ENCODE results near the gene DLEU7.

Gene DLEU7

GRCh38 chr13:50846861-50847475 lies 3.5 kb upstream of the DLEU7 start:
- FAIRE-seq (no peak), DNase-seq (ENCODE audit: insufficient read length, low spot score) (no peak)

GRCh38 chr13:50845211-50845610 lies 1.7 kb upstream of the DLEU7 start:
- TF ChIP-seq POLR2AphosphoS5 (IDR thresholded peaks at IDR 0.05; ENCODE audit: low read depth, low read length) (no peak), POU2F2 (IDR thresholded peaks at IDR 0.05; ENCODE audit: low read depth, low read length) (no peak), PAX5 (IDR thresholded peaks at IDR 0.05; ENCODE audit: insufficient read depth, low read length, severe bottlenecking) (no peak), SPI1 (IDR thresholded peaks at IDR 0.05; ENCODE audit: low read depth, low read length) (no peak), TAF1 (IDR thresholded peaks at IDR 0.05; ENCODE audit: low read depth, low read length) (no peak), POLR2A (IDR thresholded peaks at IDR 0.05; ENCODE audit: low read depth, low read length) (no peak)
- FAIRE-seq: no peak
- no peak for DNase-seq (ENCODE audit: insufficient read length, low spot score)

More at GRCh38 chr13:50846861-50847475, 3.5 kb upstream of the DLEU7 start:
- no peak for TF ChIP-seq TAF1 (IDR thresholded peaks at IDR 0.05; ENCODE audit: low read depth, low read length)
- TF ChIP-seq SPI1 (IDR thresholded peaks at IDR 0.05; ENCODE audit: low read depth, low read length): no peak
- TF ChIP-seq PAX5 (IDR thresholded peaks at IDR 0.05; ENCODE audit: insufficient read depth, low read length, severe bottlenecking): no peak
- no peak for TF ChIP-seq POU2F2 (IDR thresholded peaks at IDR 0.05; ENCODE audit: low read depth, low read length)
- no peak for TF ChIP-seq POLR2A (IDR thresholded peaks at IDR 0.05; ENCODE audit: low read depth, low read length)
- TF ChIP-seq POLR2AphosphoS5 (IDR thresholded peaks at IDR 0.05; ENCODE audit: low read depth, low read length): no peak

GRCh38 chr13:50844084-50844875 lies 788 bp upstream of the DLEU7 start:
- DNase-seq (ENCODE audit: insufficient read length, low spot score): no peak
- TF ChIP-seq POLR2AphosphoS5 (IDR thresholded peaks at IDR 0.05; ENCODE audit: low read depth, low read length): no peak
- no peak for TF ChIP-seq SPI1 (IDR thresholded peaks at IDR 0.05; ENCODE audit: low read depth, low read length)
- no peak for TF ChIP-seq TAF1 (IDR thresholded peaks at IDR 0.05; ENCODE audit: low read depth, low read length)
- TF ChIP-seq POU2F2 (IDR thresholded peaks at IDR 0.05; ENCODE audit: low read depth, low read length): no peak
- no peak for TF ChIP-seq PAX5 (IDR thresholded peaks at IDR 0.05; ENCODE audit: insufficient read depth, low read length, severe bottlenecking)
- TF ChIP-seq POLR2A (IDR thresholded peaks at IDR 0.05; ENCODE audit: low read depth, low read length): no peak
- no peak for FAIRE-seq

GRCh38 chr13:50842990-50843256 lies 569 bp downstream of the DLEU7 start:
- no peak for FAIRE-seq
- no peak for TF ChIP-seq POU2F2 (IDR thresholded peaks at IDR 0.05; ENCODE audit: low read depth, low read length)
- no peak for TF ChIP-seq TAF1 (IDR thresholded peaks at IDR 0.05; ENCODE audit: low read depth, low read length)
- no peak for TF ChIP-seq POLR2A (IDR thresholded peaks at IDR 0.05; ENCODE audit: low read depth, low read length)
- TF ChIP-seq POLR2AphosphoS5 (IDR thresholded peaks at IDR 0.05; ENCODE audit: low read depth, low read length): no peak
- TF ChIP-seq PAX5 (IDR thresholded peaks at IDR 0.05; ENCODE audit: insufficient read depth, low read length, severe bottlenecking): no peak
- TF ChIP-seq SPI1 (IDR thresholded peaks at IDR 0.05; ENCODE audit: low read depth, low read length): no peak
- no peak for DNase-seq (ENCODE audit: insufficient read length, low spot score)

GRCh38 chr13:50842251-50842989 lies 1.1 kb downstream of the DLEU7 start:
- no peak for DNase-seq (ENCODE audit: insufficient read length, low spot score)
- TF ChIP-seq SPI1 (IDR thresholded peaks at IDR 0.05; ENCODE audit: low read depth, low read length) (no peak), PAX5 (IDR thresholded peaks at IDR 0.05; ENCODE audit: insufficient read depth, low read length, severe bottlenecking) (no peak), POU2F2 (IDR thresholded peaks at IDR 0.05; ENCODE audit: low read depth, low read length) (no peak), POLR2AphosphoS5 (IDR thresholded peaks at IDR 0.05; ENCODE audit: low read depth, low read length) (no peak), POLR2A (IDR thresholded peaks at IDR 0.05; ENCODE audit: low read depth, low read length) (no peak), TAF1 (IDR thresholded peaks at IDR 0.05; ENCODE audit: low read depth, low read length) (no peak)
- no peak for FAIRE-seq

- DNase-seq (ENCODE audit: insufficient read length, low spot score) (no peak), FAIRE-seq (no peak)
- TF ChIP-seq TAF1 (IDR thresholded peaks at IDR 0.05; ENCODE audit: low read depth, low read length) (no peak), POLR2AphosphoS5 (IDR thresholded peaks at IDR 0.05; ENCODE audit: low read depth, low read length) (no peak), POU2F2 (IDR thresholded peaks at IDR 0.05; ENCODE audit: low read depth, low read length) (no peak), POLR2A (IDR thresholded peaks at IDR 0.05; ENCODE audit: low read depth, low read length) (no peak), PAX5 (IDR thresholded peaks at IDR 0.05; ENCODE audit: insufficient read depth, low read length, severe bottlenecking) (no peak), SPI1 (IDR thresholded peaks at IDR 0.05; ENCODE audit: low read depth, low read length) (no peak)
These were observed 1.7 kb downstream of the DLEU7 start for GRCh38 chr13:50841786-50842185.

GRCh38 chr13:50840284-50840683 lies 3.2 kb downstream of the DLEU7 start:
- no peak for FAIRE-seq
- no peak for DNase-seq (ENCODE audit: insufficient read length, low spot score)
- no peak for TF ChIP-seq TAF1 (IDR thresholded peaks at IDR 0.05; ENCODE audit: low read depth, low read length)
- no peak for TF ChIP-seq SPI1 (IDR thresholded peaks at IDR 0.05; ENCODE audit: low read depth, low read length)
- TF ChIP-seq POLR2AphosphoS5 (IDR thresholded peaks at IDR 0.05; ENCODE audit: low read depth, low read length): no peak
- no peak for TF ChIP-seq POU2F2 (IDR thresholded peaks at IDR 0.05; ENCODE audit: low read depth, low read length)
- no peak for TF ChIP-seq PAX5 (IDR thresholded peaks at IDR 0.05; ENCODE audit: insufficient read depth, low read length, severe bottlenecking)
- TF ChIP-seq POLR2A (IDR thresholded peaks at IDR 0.05; ENCODE audit: low read depth, low read length): no peak

GRCh38 chr13:50839828-50840227 lies 3.7 kb downstream of the DLEU7 start:
- TF ChIP-seq SPI1 (IDR thresholded peaks at IDR 0.05; ENCODE audit: low read depth, low read length) (no peak), TAF1 (IDR thresholded peaks at IDR 0.05; ENCODE audit: low read depth, low read length) (no peak), POU2F2 (IDR thresholded peaks at IDR 0.05; ENCODE audit: low read depth, low read length) (no peak), PAX5 (IDR thresholded peaks at IDR 0.05; ENCODE audit: insufficient read depth, low read length, severe bottlenecking) (no peak), POLR2AphosphoS5 (IDR thresholded peaks at IDR 0.05; ENCODE audit: low read depth, low read length) (no peak), POLR2A (IDR thresholded peaks at IDR 0.05; ENCODE audit: low read depth, low read length) (no peak)
- DNase-seq (ENCODE audit: insufficient read length, low spot score): no peak
- FAIRE-seq: no peak

GRCh38 chr13:50838701-50839100 lies 4.8 kb downstream of the DLEU7 start:
- TF ChIP-seq PAX5 (IDR thresholded peaks at IDR 0.05; ENCODE audit: insufficient read depth, low read length, severe bottlenecking) (no peak), TAF1 (IDR thresholded peaks at IDR 0.05; ENCODE audit: low read depth, low read length) (no peak), SPI1 (IDR thresholded peaks at IDR 0.05; ENCODE audit: low read depth, low read length) (no peak), POLR2AphosphoS5 (IDR thresholded peaks at IDR 0.05; ENCODE audit: low read depth, low read length) (no peak), POU2F2 (IDR thresholded peaks at IDR 0.05; ENCODE audit: low read depth, low read length) (no peak), POLR2A (IDR thresholded peaks at IDR 0.05; ENCODE audit: low read depth, low read length) (no peak)
- no peak for DNase-seq (ENCODE audit: insufficient read length, low spot score)
- FAIRE-seq: no peak
